ENCODE data around the gene LAIR2. TPM values are rescaled to one million over a fixed set of nuclear protein-coding genes. Genes with fewer than 3 reads are reported as not detected.

Gene LAIR2
- polyA plus RNA-seq (2013, experiment 1 of 2; ENCODE audit: insufficient read length): not detected
- polyA plus RNA-seq (2013, experiment 2 of 2; ENCODE audit: insufficient read length): not detected

- no peak for DNase-seq
Measured at GRCh38 chr19:54502518-54503048, at the start of gene LAIR2. Gene LAIR2 (plus strand): TSS chr19:54502831. CDS start chr19:54502919, 88 bp downstream.

GRCh38 chr19:54453921-54454780 lies 48.5 kb upstream of the LAIR2 start:
- no peak for DNase-seq

- DNase-seq: no peak
Measured at GRCh38 chr19:54454781-54455675, 47.6 kb upstream of the LAIR2 start.

- no peak for DNase-seq
Measured at GRCh38 chr19:54455786-54456422, 46.7 kb upstream of the LAIR2 start.

GRCh38 chr19:54456423-54457373 lies 45.9 kb upstream of the LAIR2 start:
- no peak for DNase-seq

- DNase-seq: no peak
Measured at GRCh38 chr19:54457773-54458647, 44.6 kb upstream of the LAIR2 start.

- DNase-seq: no peak
Measured at GRCh38 chr19:54458648-54459281, 43.9 kb upstream of the LAIR2 start.

GRCh38 chr19:54459282-54460229 lies 43.1 kb upstream of the LAIR2 start:
- no peak for DNase-seq

GRCh38 chr19:54460230-54461005 lies 42.2 kb upstream of the LAIR2 start:
- DNase-seq: no peak

GRCh38 chr19:54461210-54461609 lies 41.4 kb upstream of the LAIR2 start:
- no peak for DNase-seq

GRCh38 chr19:54461613-54462012 lies 41.0 kb upstream of the LAIR2 start:
- DNase-seq: no peak

- DNase-seq: no peak
Measured at GRCh38 chr19:54462047-54462654, 40.5 kb upstream of the LAIR2 start.

- peak; percentile 79 for DNase-seq
Measured at GRCh38 chr19:54462655-54463530, 39.7 kb upstream of the LAIR2 start.

GRCh38 chr19:54463531-54464043 lies 39.0 kb upstream of the LAIR2 start, which contains the start of gene LENG9:
Gene LENG9 (minus strand): TSS chr19:54463778. CDS start chr19:54463526, 252 bp downstream.
- DNase-seq: peak; percentile 99

GRCh38 chr19:54464044-54464629 lies 38.5 kb upstream of the LAIR2 start:
- peak; percentile 73 for DNase-seq

All from fibroblast of skin of abdomen (primary cell).